ENCODE measurements around the gene DOCK9.

GRCh38 chr13:98984118-98984517 lies 6.3 kb upstream of the DOCK9 start:
- no peak for TF ChIP-seq CTCF (conservative IDR thresholded peaks at IDR 0.05; ENCODE audit: low read depth, low read length)
- no peak for TF ChIP-seq EZH2 (IDR thresholded peaks at IDR 0.05; ENCODE audit: borderline replicate concordance, low read depth, low read length, poor library complexity, severe bottlenecking)

All from A673 (cell line).